ENCODE measurements around the gene TMEM141.
"Not testable (repeated sequence)": the region's sequence is repeated elsewhere in the genome, so short reads cannot be mapped to it uniquely, and the experiment has no call there.

Gene TMEM141

GRCh38 chr9:136756134-136756438 lies 35.1 kb upstream of the TMEM141 start:
- H3K27me3 ChIP-seq (ENCODE audit: control insufficient read depth, insufficient read depth, low read length) = no peaks in the 10 kb centered on the region
- H3K27ac ChIP-seq (ENCODE audit: low read length) = no peak overlapping the region
- no peaks in the 10 kb centered on the region for H3K36me3 ChIP-seq (ENCODE audit: control insufficient read depth, insufficient read depth, low read length)
- DNase-seq (ENCODE audit: low read depth, low spot score) = no peak
- WGBS (ENCODE audit: insufficient coverage, insufficient read length) = no CpG with 5 or more reads among the region's 4 CpGs
- no peak overlapping the region for H3K4me3 ChIP-seq (ENCODE audit: low read length)
- no peaks in the 10 kb centered on the region for H3K9me3 ChIP-seq (ENCODE audit: control insufficient read depth, insufficient read depth, low read length)
- H3K4me1 ChIP-seq (ENCODE audit: control insufficient read depth, insufficient read depth, low read length) = no peaks in the 10 kb centered on the region; the same call in 1 of the 2 replicates

GRCh38 chr9:136756836-136757235 lies 34.3 kb upstream of the TMEM141 start:
- no CpG with 5 or more reads among the region's 18 CpGs for WGBS (ENCODE audit: insufficient coverage, insufficient read length)
- Histone ChIP-seq H3K27me3 (ENCODE audit: control insufficient read depth, insufficient read depth, low read length) (no peaks in the 10 kb centered on the region), H3K27ac (ENCODE audit: low read length) (no peak overlapping the region), H3K36me3 (ENCODE audit: control insufficient read depth, insufficient read depth, low read length) (no peaks in the 10 kb centered on the region), H3K4me3 (ENCODE audit: low read length) (no peak overlapping the region), H3K4me1 (ENCODE audit: control insufficient read depth, insufficient read depth, low read length) (no peaks in the 10 kb centered on the region; the same call in 1 of the 2 replicates), H3K9me3 (ENCODE audit: control insufficient read depth, insufficient read depth, low read length) (no peaks in the 10 kb centered on the region)
- no peak for DNase-seq (ENCODE audit: low read depth, low spot score)

GRCh38 chr9:136757328-136757727 lies 33.8 kb upstream of the TMEM141 start:
- H3K27me3 ChIP-seq (ENCODE audit: control insufficient read depth, insufficient read depth, low read length) = no peaks in the 10 kb centered on the region
- H3K4me1 ChIP-seq (ENCODE audit: control insufficient read depth, insufficient read depth, low read length) = peaks cover 2% of the 10 kb centered on the region; the same call in 1 of the 2 replicates
- DNase-seq (ENCODE audit: low read depth, low spot score) = no peak
- no peak overlapping the region for H3K4me3 ChIP-seq (ENCODE audit: low read length)
- H3K9me3 ChIP-seq (ENCODE audit: control insufficient read depth, insufficient read depth, low read length) = no peaks in the 10 kb centered on the region
- WGBS (ENCODE audit: insufficient coverage, insufficient read length) = no CpG with 5 or more reads among the region's 20 CpGs
- H3K27ac ChIP-seq (ENCODE audit: low read length) = no peak overlapping the region
- H3K36me3 ChIP-seq (ENCODE audit: control insufficient read depth, insufficient read depth, low read length) = no peaks in the 10 kb centered on the region

DNA sequence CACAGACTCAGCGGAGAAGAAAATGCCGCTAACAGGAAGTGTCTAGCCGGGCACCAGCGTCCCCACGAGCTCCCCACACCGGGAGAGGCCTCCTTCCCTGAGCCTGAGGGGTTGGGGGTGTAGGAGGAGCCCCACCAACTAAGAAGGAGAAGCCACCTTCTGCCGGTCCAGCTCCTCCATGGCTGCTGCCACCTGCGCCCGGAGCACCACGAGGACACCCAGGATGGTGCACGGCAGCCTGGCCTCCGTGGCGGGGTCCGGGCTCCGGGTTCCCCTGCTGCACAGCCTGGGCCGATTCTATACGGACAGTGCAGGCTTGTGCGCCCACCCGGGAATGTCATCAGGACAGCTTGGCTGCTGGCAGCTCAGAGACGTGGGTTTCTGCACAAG lies 33.4 kb upstream of the TMEM141 start:
- Histone ChIP-seq H3K27me3 (ENCODE audit: control insufficient read depth, insufficient read depth, low read length) (no peaks in the 10 kb centered on the region), H3K9me3 (ENCODE audit: control insufficient read depth, insufficient read depth, low read length) (no peaks in the 10 kb centered on the region), H3K27ac (ENCODE audit: low read length) (no peak overlapping the region), H3K4me1 (ENCODE audit: control insufficient read depth, insufficient read depth, low read length) (peaks cover 2% of the 10 kb centered on the region; the same call in 1 of the 2 replicates), H3K4me3 (ENCODE audit: low read length) (no peak overlapping the region), H3K36me3 (ENCODE audit: control insufficient read depth, insufficient read depth, low read length) (no peaks in the 10 kb centered on the region)
- no peak for DNase-seq (ENCODE audit: low read depth, low spot score)
- WGBS (ENCODE audit: insufficient coverage, insufficient read length) = no CpG with 5 or more reads among the region's 20 CpGs

GRCh38 chr9:136759001-136759400 lies 32.1 kb upstream of the TMEM141 start:
- no CpG with 5 or more reads among the region's 9 CpGs for WGBS (ENCODE audit: insufficient coverage, insufficient read length)
- no peaks in the 10 kb centered on the region for H3K27me3 ChIP-seq (ENCODE audit: control insufficient read depth, insufficient read depth, low read length)
- no peaks in the 10 kb centered on the region for H3K36me3 ChIP-seq (ENCODE audit: control insufficient read depth, insufficient read depth, low read length)
- H3K4me3 ChIP-seq (ENCODE audit: low read length) = no peak overlapping the region
- H3K27ac ChIP-seq (ENCODE audit: low read length) = no peak overlapping the region
- H3K4me1 ChIP-seq (ENCODE audit: control insufficient read depth, insufficient read depth, low read length) = peaks cover 4% of the 10 kb centered on the region; the same call in 1 of the 2 replicates
- no peaks in the 10 kb centered on the region for H3K9me3 ChIP-seq (ENCODE audit: control insufficient read depth, insufficient read depth, low read length)
- DNase-seq (ENCODE audit: low read depth, low spot score) = no peak

- Histone ChIP-seq H3K27me3 (ENCODE audit: control insufficient read depth, insufficient read depth, low read length) (no peaks in the 10 kb centered on the region), H3K36me3 (ENCODE audit: control insufficient read depth, insufficient read depth, low read length) (no peaks in the 10 kb centered on the region), H3K4me3 (ENCODE audit: low read length) (no peak overlapping the region), H3K9me3 (ENCODE audit: control insufficient read depth, insufficient read depth, low read length) (no peaks in the 10 kb centered on the region), H3K27ac (ENCODE audit: low read length) (no peak overlapping the region), H3K4me1 (ENCODE audit: control insufficient read depth, insufficient read depth, low read length) (peaks cover 4% of the 10 kb centered on the region; the same call in 1 of the 2 replicates)
- no CpG with 5 or more reads among the region's 27 CpGs for WGBS (ENCODE audit: insufficient coverage, insufficient read length)
- DNase-seq (ENCODE audit: low read depth, low spot score) = no peak
These were observed 31.5 kb upstream of the TMEM141 start for GRCh38 chr9:136759436-136760325.

DNA sequence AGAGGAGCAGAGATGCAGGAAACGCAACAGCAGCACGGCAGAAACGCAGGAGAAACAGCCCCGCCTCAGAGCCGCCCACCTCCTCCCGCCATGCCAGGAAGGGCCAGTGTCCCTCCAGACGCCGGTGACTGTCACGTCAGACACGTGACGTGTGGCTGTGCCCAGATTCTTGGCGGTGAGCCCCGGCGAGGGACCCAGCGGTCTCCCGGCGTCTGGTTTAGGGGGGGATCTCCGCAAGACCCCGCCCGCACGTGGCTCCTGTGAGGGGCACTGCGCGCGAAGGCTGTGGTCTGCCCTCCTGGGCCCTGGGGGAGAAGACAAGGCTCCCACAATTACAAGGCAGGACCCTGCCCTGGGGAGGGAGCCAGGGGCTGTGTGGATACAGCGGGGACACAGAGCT lies 30.7 kb upstream of the TMEM141 start:
- no peak for DNase-seq (ENCODE audit: low read depth, low spot score)
- WGBS (ENCODE audit: insufficient coverage, insufficient read length) = no CpG with 5 or more reads among the region's 25 CpGs
- Histone ChIP-seq H3K27ac (ENCODE audit: low read length) (no peak overlapping the region), H3K9me3 (ENCODE audit: control insufficient read depth, insufficient read depth, low read length) (no peaks in the 10 kb centered on the region), H3K36me3 (ENCODE audit: control insufficient read depth, insufficient read depth, low read length) (no peaks in the 10 kb centered on the region), H3K27me3 (ENCODE audit: control insufficient read depth, insufficient read depth, low read length) (no peaks in the 10 kb centered on the region), H3K4me3 (ENCODE audit: low read length) (no peak overlapping the region), H3K4me1 (ENCODE audit: control insufficient read depth, insufficient read depth, low read length) (peaks cover 4% of the 10 kb centered on the region; the same call in 1 of the 2 replicates)

GRCh38 chr9:136760834-136761544 lies 30.2 kb upstream of the TMEM141 start:
- H3K9me3 ChIP-seq (ENCODE audit: control insufficient read depth, insufficient read depth, low read length); H3K4me3 ChIP-seq (ENCODE audit: low read length); H3K27me3 ChIP-seq (ENCODE audit: control insufficient read depth, insufficient read depth, low read length); H3K36me3 ChIP-seq (ENCODE audit: control insufficient read depth, insufficient read depth, low read length); H3K27ac ChIP-seq (ENCODE audit: low read length); DNase-seq (ENCODE audit: low read depth, low spot score); H3K4me1 ChIP-seq (ENCODE audit: control insufficient read depth, insufficient read depth, low read length): not testable (repeated sequence)
- WGBS (ENCODE audit: insufficient coverage, insufficient read length) = no CpG with 5 or more reads among the region's 22 CpGs

- Histone ChIP-seq H3K27ac (ENCODE audit: low read length) (no peak overlapping the region), H3K27me3 (ENCODE audit: control insufficient read depth, insufficient read depth, low read length) (no peaks in the 10 kb centered on the region), H3K36me3 (ENCODE audit: control insufficient read depth, insufficient read depth, low read length) (no peaks in the 10 kb centered on the region), H3K9me3 (ENCODE audit: control insufficient read depth, insufficient read depth, low read length) (no peaks in the 10 kb centered on the region), H3K4me3 (ENCODE audit: low read length) (no peak overlapping the region), H3K4me1 (ENCODE audit: control insufficient read depth, insufficient read depth, low read length) (peaks cover 4% of the 10 kb centered on the region; the same call in 1 of the 2 replicates)
- DNase-seq (ENCODE audit: low read depth, low spot score) = no peak
- no CpG with 5 or more reads among the region's 13 CpGs for WGBS (ENCODE audit: insufficient coverage, insufficient read length)
These were observed 29.6 kb upstream of the TMEM141 start for GRCh38 chr9:136761545-136761981.

GRCh38 chr9:136762221-136762691 lies 28.9 kb upstream of the TMEM141 start:
- Histone ChIP-seq H3K36me3 (ENCODE audit: control insufficient read depth, insufficient read depth, low read length) (no peaks in the 10 kb centered on the region), H3K27ac (ENCODE audit: low read length) (no peak overlapping the region), H3K4me3 (ENCODE audit: low read length) (no peak overlapping the region), H3K27me3 (ENCODE audit: control insufficient read depth, insufficient read depth, low read length) (no peaks in the 10 kb centered on the region), H3K4me1 (ENCODE audit: control insufficient read depth, insufficient read depth, low read length) (peaks cover 4% of the 10 kb centered on the region; the same call in 1 of the 2 replicates), H3K9me3 (ENCODE audit: control insufficient read depth, insufficient read depth, low read length) (no peaks in the 10 kb centered on the region)
- no peak for DNase-seq (ENCODE audit: low read depth, low spot score)
- no CpG with 5 or more reads among the region's 17 CpGs for WGBS (ENCODE audit: insufficient coverage, insufficient read length)
